Vagina (tissue), 2 donors: ENCODE measurements around the gene PCDHB13. TPM values are rescaled to one million over a fixed set of nuclear protein-coding genes. Genes with fewer than 3 reads are reported as not detected.
A peak's percentile ranks its signal among the peaks of the same experiment; 100 is the strongest.
"Not testable (repeated sequence)": the region's sequence is repeated elsewhere in the genome, so short reads cannot be mapped to it uniquely, and the experiment has no call there.

Experiments
- DNase-seq, 2 donors: peaks; one replicate each; pipeline ENCODE4 v3.0.0-alpha.2; 2017; ENCODE audit errors: extremely low spot score in 2 of 2
- H3K27ac ChIP-seq: fragments of 200-600 bp; sonication (generic); one replicate; pipeline ENCODE4 v1.5.1; 2019
- H3K27me3 ChIP-seq: fragments of 200-600 bp; sonication (generic); one replicate; pipeline ENCODE4 v1.5.1; 2019
- H3K36me3 ChIP-seq, 2 donors: fragments of 200-600 bp; sonication (generic); one replicate each; pipeline ENCODE4 v1.5.1; 2017 to 2019
- H3K4me1 ChIP-seq: fragments of 200-600 bp; sonication (generic); one replicate; pipeline ENCODE4 v1.5.1; 2019
- H3K4me3 ChIP-seq, 2 donors: fragments of 200-600 bp; sonication (generic); 1 replicate in 1 of 2; 2 replicates in 1 of 2; pipeline ENCODE4 v1.5.1; 2016 to 2019
- H3K9me3 ChIP-seq: fragments of 200-600 bp; sonication (generic); one replicate; pipeline ENCODE4 v1.5.1; 2019
- CTCF ChIP-seq, 3 experiments: fragments of 450-650 bp in 2 of 3; fragments of 200-600 bp in 1 of 3; sonication (generic) in 1 of 3; IDR thresholded peaks; one replicate each; pipeline ENCODE4 v1.5.1; 2017 to 2019; ENCODE audit warnings: antibody characterized with exemption in 3 of 3, mild to moderate bottlenecking in 2 of 3, moderate library complexity in 2 of 3
- POLR2A ChIP-seq, 2 donors: fragments of 450-650 bp; IDR thresholded peaks; one replicate each; pipeline ENCODE4 v1.6.1; 2017; ENCODE audit warnings: antibody characterized with exemption in 2 of 2, mild to moderate bottlenecking in 2 of 2, moderate library complexity in 2 of 2
- POLR2AphosphoS5 ChIP-seq, 2 donors: sonication (generic); formaldehyde crosslinking; IDR thresholded peaks; one replicate each; pipeline ENCODE4 v1.9.0; 2017; ENCODE audit warnings: antibody characterized with exemption in 2 of 2, mild to moderate bottlenecking in 2 of 2, low read depth in 1 of 2; ENCODE audit not compliant: insufficient read depth in 1 of 2
- intact Hi-C: fragments of 100-400 bp; cut with DNase I; formaldehyde crosslinking; loops from one replicate; pipeline ENCODE4 v1.15.1; 2023
- total RNA-seq: library from RNA; depleted of rRNA; stranded (reverse); fragments of >200 nt; gene quantifications from one replicate; pipeline ENCODE4 v1.2.3, GENCODE V29; 2016

The PCDHB13 gene
- total RNA-seq, 1 donor from 2014 or later: 3.7 TPM

GRCh38 chr5:141208478-141208877, 5.2 kb upstream of the PCDHB13 start, which contains the start of gene PCDHB12:
Gene PCDHB12 (plus strand): TSS chr5:141208719. CDS start chr5:141208908, 189 bp downstream.
- intact Hi-C loops: no loop called here
- no peak for DNase-seq
- no peaks in the 10 kb centered on the region for H3K27me3 ChIP-seq
- no peaks in the 10 kb centered on the region for H3K36me3 ChIP-seq
- no peaks in the 10 kb centered on the region for H3K4me1 ChIP-seq
- H3K9me3 ChIP-seq: peaks cover 13% of the 10 kb centered on the region
- H3K27ac ChIP-seq: no peak within 1 kb of the TSS
- H3K4me3 ChIP-seq: peak within 1 kb of the TSS; percentile 2 to 22
- TF ChIP-seq POLR2A (IDR thresholded peaks at IDR 0.05) (no peak), POLR2AphosphoS5 (IDR thresholded peaks at IDR 0.05; ENCODE audit: insufficient read depth in 1 of 2, low read depth in 1 of 2) (no peak), CTCF (IDR thresholded peaks at IDR 0.05) (no peak)

DNA sequence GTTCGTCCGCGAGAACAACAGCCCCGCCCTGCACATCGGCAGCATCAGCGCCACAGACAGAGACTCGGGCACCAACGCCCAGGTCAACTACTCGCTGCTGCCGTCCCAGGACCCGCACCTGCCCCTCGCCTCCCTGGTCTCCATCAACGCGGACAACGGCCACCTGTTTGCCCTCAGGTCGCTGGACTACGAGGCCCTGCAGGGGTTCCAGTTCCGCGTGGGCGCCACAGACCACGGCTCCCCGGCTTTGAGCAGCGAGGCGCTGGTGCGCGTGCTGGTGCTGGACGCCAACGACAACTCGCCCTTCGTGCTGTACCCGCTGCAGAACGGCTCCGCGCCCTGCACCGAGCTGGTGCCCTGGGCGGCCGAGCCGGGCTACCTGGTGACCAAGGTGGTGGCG, 3.4 kb upstream of the PCDHB13 start:
- H3K9me3 ChIP-seq: peaks cover 14% of the 10 kb centered on the region
- H3K4me1 ChIP-seq, intact Hi-C loops, DNase-seq, H3K27ac ChIP-seq, H3K27me3 ChIP-seq, H3K4me3 ChIP-seq, H3K36me3 ChIP-seq: not testable (repeated sequence)

DNA sequence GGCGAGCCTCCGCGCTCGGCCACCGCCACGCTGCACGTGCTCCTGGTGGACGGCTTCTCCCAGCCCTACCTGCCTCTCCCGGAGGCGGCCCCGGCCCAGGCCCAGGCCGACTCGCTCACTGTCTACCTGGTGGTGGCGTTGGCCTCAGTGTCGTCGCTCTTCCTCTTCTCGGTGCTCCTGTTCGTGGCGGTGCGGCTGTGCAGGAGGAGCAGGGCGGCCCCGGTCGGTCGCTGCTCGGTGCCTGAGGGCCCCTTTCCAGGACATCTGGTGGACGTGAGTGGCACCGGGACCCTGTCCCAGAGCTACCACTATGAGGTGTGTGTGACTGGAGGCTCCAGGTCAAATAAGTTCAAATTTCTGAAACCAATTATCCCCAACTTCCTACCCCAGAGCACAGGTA, 2.9 kb upstream of the PCDHB13 start:
- H3K9me3 ChIP-seq: peaks cover 13% of the 10 kb centered on the region
- H3K4me3 ChIP-seq, H3K27me3 ChIP-seq, H3K4me1 ChIP-seq, DNase-seq, intact Hi-C loops, H3K36me3 ChIP-seq, H3K27ac ChIP-seq: not testable (repeated sequence)

DNA sequence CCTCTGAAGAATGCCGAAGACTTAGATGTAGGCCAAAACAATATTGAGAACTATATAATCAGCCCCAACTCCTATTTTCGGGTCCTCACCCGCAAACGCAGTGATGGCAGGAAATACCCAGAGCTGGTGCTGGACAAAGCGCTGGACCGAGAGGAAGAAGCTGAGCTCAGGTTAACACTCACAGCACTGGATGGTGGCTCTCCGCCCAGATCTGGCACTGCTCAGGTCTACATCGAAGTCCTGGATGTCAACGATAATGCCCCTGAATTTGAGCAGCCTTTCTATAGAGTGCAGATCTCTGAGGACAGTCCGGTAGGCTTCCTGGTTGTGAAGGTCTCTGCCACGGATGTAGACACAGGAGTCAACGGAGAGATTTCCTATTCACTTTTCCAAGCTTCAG, 864 bp downstream of the PCDHB13 start:
- H3K9me3 ChIP-seq: peaks cover 28% of the 10 kb centered on the region
- H3K4me3 ChIP-seq, H3K36me3 ChIP-seq, H3K27ac ChIP-seq, intact Hi-C loops, H3K27me3 ChIP-seq, H3K4me1 ChIP-seq, DNase-seq: not testable (repeated sequence)

GRCh38 chr5:141215504-141215903, 1.8 kb downstream of the PCDHB13 start:
- peaks cover 31% of the 10 kb centered on the region for H3K9me3 ChIP-seq
- H3K4me3 ChIP-seq, intact Hi-C loops, H3K27me3 ChIP-seq, DNase-seq, H3K36me3 ChIP-seq, H3K27ac ChIP-seq, H3K4me1 ChIP-seq: not testable (repeated sequence)

DNA sequence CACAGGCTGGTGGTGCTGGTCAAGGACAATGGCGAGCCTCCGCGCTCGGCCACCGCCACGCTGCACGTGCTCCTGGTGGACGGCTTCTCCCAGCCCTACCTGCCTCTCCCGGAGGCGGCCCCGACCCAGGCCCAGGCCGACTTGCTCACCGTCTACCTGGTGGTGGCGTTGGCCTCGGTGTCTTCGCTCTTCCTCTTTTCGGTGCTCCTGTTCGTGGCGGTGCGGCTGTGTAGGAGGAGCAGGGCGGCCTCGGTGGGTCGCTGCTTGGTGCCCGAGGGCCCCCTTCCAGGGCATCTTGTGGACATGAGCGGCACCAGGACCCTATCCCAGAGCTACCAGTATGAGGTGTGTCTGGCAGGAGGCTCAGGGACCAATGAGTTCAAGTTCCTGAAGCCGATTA, 2.3 kb downstream of the PCDHB13 start:
- H3K4me3 ChIP-seq, H3K27ac ChIP-seq, H3K36me3 ChIP-seq, DNase-seq, H3K4me1 ChIP-seq, intact Hi-C loops, H3K27me3 ChIP-seq: not testable (repeated sequence)
- H3K9me3 ChIP-seq: peaks cover 28% of the 10 kb centered on the region

DNA sequence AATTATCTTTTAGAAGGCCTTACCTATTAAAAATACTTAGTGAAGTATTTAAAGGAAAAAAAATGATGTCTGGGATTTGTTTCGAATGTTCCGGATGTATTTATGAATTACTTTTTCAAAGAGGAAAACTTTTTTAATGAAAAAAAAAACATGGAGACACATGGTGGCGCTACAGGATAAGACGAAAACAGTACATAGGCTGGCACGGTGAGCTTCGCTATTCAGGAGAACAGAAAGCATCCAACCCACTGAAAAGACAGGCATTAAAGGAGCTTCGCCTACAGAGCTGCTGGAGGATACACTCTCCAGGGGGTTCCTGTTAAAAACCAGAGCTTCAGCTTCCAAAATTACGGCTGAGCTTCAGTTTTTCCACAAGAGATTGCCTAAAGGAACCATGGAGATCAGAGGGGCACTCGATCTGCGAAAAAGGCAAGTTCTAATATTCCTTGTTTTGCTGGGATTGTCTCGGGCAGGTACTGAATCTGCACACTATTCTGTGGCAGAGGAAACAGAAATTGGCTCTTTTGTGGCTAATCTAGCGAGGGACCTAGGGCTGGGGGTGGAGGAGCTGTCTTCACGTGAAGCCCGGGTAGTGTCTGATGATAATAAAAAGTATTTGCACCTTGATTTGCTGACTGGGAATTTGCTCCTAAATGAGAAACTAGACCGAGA, 9.5 kb downstream of the PCDHB13 start, which contains the start of gene PCDHB14:
Gene PCDHB14, plus strand, starts transcription at position 232 of the 672 bp plus-strand sequence. Its CDS starts 163 bp downstream, at position 395.
- DNase-seq: no peak
- intact Hi-C loops: no loop called here
- no peaks in the 10 kb centered on the region for H3K4me1 ChIP-seq
- no peak for TF ChIP-seq CTCF (IDR thresholded peaks at IDR 0.05)
- no peak for TF ChIP-seq POLR2AphosphoS5 (IDR thresholded peaks at IDR 0.05; ENCODE audit: insufficient read depth in 1 of 2, low read depth in 1 of 2)
- TF ChIP-seq POLR2A (IDR thresholded peaks at IDR 0.05): no peak
- peaks cover 0 to 3% of the 10 kb centered on the region in 2 donors for H3K36me3 ChIP-seq
- peaks cover 49% of the 10 kb centered on the region for H3K9me3 ChIP-seq
- no peak within 1 kb of the TSS for H3K27ac ChIP-seq
- H3K4me3 ChIP-seq: peak within 1 kb of the TSS; percentile 5 to 23
- H3K27me3 ChIP-seq: no peaks in the 10 kb centered on the region

GRCh38 chr5:141224844-141225243, 11.1 kb downstream of the PCDHB13 start:
- H3K4me1 ChIP-seq, H3K4me3 ChIP-seq, H3K27me3 ChIP-seq, H3K36me3 ChIP-seq, H3K27ac ChIP-seq, DNase-seq, intact Hi-C loops: not testable (repeated sequence)
- H3K9me3 ChIP-seq: peaks cover 40% of the 10 kb centered on the region

DNA sequence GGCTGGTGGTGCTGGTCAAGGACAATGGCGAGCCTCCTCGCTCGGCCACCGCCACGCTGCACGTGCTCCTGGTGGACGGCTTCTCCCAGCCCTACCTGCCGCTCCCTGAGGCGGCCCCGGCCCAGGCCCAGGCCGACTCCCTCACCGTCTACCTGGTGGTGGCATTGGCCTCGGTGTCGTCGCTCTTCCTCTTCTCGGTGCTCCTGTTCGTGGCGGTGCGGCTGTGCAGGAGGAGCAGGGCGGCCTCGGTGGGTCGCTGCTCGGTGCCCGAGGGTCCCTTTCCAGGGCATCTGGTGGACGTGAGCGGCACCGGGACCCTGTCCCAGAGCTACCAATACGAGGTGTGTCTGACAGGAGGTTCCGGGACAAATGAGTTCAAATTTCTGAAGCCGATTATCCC, 11.7 kb downstream of the PCDHB13 start:
- H3K27ac ChIP-seq, H3K4me3 ChIP-seq, H3K4me1 ChIP-seq, H3K36me3 ChIP-seq, intact Hi-C loops, H3K27me3 ChIP-seq, DNase-seq: not testable (repeated sequence)
- peaks cover 40% of the 10 kb centered on the region for H3K9me3 ChIP-seq
